CD4-positive, alpha-beta T cell treated with Interleukin-15 for 1 hour (primary cell): ENCODE data around the gene OPN5.

Source experiments
- DNase-seq: peaks from one replicate; pipeline ENCODE4 v3.0.0-alpha.2; 2020

Gene OPN5

DNA sequence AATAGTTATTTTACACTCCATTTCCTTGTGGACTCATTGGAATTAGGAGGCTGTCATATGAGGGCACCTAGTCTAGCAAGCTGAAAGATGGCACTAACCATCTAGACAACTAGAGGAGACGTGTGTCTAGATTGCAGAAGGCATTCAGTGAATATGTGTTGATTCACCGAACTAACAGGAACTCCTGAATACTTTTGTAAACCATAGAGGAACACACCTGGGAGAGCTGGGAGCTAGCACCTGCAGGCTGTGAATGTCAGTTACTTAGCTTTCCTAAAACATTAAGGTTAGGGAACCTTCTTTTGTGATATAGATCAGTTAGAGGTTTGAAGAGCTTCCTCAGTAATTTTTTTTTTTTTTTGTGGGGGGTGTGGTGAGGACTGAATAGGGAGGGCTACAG, 7.7 kb downstream of the OPN5 start:
- DNase-seq, result no peak

DNA sequence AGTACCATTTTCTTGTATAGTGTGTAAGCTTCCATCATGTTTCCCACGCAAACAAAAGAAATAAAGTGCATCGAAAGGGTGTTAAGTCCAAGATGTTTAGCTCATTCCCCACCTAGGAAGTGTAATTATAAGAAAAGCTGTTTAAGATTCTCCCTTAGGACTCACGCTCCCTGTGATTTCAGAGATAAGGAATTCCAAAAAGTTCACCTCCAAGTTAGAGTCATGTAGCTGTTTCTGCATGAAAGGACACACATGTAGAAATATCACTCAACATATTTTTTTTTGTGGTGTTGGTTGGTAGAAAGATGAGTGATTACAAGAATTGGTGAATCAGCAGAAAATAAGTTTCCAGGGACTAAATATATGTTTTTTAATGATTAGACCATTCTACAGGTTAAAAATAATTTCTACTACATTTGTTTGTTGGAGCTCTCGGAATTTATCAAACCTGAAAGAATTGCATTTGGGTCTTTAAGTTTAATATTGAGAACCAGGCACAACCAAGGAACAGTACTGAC, 10.4 kb downstream of the OPN5 start:
- no peak for DNase-seq

DNA sequence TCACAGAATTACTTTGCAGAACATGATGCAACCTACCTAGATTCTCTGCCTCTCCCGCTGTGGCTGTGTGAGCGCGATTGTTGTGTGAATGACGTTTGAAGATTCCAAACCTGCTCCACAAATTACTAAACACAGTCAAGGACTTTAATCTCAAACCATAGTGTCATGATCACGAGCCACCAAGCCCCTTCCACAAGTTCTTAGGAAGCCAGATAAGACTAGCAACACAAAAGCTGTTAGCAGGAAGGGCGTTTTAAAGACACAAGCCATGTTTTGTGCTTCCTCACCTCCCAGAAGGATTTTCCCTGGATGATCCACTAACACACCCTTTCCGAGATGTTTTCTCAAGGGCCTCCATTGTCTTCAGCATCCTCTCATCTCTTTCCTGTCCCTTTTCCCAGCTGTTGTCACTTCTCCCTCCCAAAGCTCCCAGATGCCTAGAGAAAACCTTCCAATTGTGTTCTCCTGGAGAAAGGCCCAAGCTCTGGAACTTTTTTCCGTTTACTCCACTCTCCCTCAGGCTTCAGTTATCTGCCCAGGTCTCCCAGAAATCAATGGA, 12.8 kb downstream of the OPN5 start:
- no peak for DNase-seq

DNA sequence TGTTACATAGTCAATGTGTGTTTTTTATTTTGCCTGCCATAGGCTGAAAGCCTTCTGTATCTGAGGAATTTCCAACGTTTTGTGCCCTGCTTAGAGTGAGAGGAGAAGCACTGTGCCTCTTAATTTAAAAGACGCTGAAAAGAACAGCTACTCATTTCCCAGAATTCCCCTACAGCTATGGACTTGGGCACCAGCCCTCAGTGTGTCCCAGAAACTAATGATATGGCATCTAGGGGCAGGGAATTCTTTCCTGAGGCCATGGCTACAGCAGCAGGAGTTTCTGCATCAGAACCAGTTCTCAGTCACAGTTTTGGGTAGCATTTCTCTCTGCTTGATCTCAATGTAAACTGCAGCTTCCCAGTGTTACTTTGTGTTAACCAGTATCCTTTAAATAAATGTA, 20.2 kb downstream of the OPN5 start:
- DNase-seq, result no peak

DNA sequence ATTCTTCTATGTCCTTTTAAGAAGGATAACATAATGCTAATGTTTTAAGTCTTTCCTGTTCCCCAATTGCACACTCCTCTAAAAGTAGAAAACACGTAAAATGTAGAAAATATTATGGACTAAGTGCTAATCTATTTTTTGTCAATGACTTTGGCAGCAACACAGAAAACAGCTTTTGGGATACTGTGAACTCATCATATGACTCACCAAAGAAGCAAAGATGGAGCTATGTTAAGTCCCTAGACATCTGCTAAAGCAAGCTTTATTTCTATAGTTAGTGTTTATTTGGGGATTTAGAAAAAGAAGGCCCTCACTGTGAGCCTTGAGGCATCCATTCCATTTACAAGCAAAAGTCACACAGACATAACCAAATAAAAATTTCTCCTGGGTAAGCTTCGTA, 23.0 kb downstream of the OPN5 start:
- no peak for DNase-seq

DNA sequence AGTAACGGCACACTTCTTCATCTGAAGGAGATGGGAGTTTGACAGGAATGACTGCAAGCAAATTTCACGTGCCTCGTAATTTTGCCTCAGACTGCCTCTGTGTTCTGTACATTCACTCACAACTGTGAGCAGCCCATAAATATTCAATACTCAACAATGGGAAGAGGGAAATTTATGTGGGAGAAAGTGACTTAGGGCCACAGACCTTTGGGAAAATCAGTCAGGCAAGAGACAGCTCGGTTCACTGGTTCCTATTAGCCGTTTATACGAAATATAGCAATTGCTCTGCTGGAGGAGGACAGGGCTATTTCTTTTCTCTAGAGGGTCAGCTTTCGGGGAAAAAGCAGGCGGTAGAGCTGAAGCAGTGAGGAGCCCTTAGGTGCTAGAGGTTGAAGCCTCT, 28.0 kb downstream of the OPN5 start:
- DNase-seq, result no peak

DNA sequence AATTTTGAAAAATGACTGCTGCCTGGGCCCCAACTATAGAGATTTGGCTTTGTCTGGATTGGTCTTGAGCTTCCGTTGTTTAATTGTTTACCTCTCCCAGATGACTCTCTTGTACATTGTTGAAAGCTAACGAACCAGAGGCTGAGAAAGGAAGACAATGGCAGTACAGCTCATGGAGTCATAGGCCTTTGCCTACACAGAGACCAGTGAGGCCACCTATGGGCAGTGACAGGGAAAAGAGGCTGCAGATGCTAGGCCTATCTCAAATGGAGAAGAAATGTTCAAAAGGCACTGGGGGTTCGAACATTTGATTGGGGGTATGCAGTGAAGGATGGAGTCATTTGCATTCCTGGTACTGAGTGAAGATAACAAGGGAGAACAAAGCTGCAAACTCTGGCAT, 29.1 kb downstream of the OPN5 start:
- no peak for DNase-seq

DNA sequence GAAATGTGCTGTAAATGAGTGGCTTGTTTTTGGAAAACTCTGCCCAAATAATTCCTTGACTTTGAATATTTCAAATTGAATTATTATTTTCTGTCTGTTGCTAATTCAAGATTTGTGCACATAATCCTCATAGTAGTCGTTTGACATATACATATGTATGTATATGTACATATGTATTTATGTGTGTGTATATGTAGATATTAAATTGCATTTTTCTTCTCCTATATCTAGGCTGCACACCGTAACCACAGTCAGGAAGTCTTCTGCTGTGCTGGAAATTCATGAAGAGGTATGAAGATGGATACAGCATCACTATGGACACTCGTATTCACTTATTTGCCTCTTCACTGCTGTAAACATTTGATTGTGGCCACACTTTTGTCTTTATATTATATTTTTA, 29.6 kb downstream of the OPN5 start:
- DNase-seq, result no peak

DNA sequence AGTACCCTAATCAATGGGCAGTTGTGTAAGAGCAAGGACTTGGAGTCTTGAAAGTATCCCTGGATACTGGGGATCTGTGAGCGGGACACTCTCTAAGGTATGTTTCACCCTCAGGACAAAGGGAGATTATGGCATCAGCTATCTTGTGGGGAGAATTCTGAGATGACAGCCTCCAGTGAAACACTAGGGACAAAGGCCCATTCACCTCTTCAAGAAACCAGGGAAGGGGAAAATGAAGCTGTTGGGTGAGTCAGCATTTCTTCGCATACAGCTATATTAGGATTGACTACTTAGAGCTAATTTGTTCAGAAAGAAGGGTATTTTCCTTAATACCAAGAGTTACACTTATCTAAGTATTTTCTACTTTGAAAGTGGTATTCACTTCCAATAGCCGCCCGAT, 35.9 kb downstream of the OPN5 start:
- DNase-seq, result no peak

DNA sequence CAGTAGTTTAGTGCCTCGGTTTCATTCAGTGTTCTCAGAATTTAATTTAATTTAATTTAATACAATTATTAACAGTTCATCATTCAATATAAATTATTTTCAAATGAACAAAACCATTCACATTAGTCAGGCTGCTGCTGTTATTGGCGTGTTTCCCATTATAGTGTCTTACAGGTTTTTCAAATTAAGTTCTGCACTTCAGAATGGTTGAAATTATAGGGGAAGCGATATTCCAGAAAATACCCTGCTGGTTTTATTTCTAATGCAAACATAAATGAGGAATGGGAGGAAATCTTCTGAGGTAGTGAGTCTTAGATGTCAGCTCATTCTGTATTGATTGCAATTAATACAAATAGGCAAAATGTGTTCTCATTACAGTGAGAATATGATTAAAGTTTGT, 37.6 kb downstream of the OPN5 start:
- no peak for DNase-seq

DNA sequence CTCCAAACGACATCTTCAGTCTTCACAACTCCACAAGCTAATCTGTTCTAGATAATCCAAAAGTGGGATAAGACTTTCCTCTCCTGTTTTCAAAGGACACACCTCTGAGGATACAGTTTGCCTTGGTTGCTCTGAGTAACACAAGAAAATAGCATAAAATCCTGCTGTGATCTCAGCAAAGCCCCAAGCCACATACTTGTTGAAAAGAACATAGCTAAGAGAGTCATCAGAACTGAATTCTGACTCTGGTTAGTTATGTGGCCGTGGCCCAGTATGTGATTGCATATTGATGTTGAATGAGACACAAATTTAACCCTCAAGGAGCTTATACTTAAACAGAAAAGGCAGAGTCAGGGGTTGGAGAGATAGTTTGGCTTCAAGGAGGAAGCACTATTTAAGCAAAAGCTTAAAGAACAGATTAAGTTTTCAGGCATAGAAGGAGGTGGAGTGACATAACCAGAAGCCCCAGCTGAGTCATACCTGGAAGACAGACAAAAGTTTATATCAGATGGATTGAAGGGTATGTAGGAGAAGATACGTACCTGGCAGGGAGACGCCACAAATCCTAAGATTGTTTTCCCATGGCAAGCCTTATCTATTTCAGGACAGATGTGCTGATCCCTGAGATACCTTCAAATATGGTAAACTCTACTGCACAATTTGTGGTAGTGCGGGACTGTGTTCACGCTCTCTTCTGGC, 41.2 kb downstream of the OPN5 start:
- DNase-seq, result no peak

DNA sequence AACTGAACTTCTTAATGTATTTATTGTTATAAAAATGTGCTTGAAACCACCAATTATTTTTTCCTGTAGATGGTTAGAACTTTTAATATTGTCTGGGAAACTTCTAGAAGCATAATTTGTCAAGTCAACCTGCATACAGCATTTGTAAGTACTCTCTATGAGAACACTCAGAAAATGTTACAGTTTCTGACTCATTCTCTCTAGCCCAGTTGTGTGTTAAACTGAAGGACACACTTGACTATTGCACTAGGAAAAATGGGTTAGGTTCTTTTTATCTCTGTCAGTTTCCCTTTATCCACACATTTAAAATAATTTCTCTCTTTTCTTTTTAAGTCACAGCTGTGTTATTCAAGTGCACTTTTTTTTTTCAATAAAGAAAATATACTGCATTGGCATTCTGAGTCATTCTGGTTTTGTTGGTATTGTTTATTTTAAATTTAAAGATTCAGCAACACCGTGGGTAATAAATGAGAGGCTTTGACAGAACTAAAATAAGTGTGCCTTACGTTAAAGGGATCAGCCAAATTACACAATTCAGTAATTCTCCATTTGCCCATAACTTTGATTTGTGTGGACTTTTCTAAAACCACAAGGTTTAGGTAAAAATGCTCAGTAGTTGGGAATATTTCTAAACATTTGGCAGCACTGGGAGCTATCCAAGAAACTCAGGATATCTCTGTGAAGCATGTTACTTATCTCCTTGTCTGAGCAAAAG, 50.7 kb downstream of the OPN5 start:
- no peak for DNase-seq

DNA sequence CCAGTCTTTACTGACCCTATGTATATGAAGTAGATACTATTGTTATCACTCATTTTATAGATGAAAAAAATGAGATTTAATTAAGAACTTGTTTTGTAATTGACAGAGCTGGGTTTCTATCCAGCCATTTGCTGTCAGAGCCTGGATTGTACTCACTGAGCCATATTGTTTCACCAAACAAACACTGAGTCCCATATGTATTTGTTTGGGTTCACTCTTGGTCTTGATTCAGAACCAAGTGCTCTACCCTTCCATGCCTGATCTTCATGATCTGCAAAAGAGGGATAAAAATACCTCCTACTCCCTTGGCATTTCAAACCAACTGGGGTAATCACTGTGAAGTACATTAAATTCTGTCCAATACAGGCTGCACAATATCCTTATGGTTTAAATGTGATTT, 52.4 kb downstream of the OPN5 start:
- no peak for DNase-seq

DNA sequence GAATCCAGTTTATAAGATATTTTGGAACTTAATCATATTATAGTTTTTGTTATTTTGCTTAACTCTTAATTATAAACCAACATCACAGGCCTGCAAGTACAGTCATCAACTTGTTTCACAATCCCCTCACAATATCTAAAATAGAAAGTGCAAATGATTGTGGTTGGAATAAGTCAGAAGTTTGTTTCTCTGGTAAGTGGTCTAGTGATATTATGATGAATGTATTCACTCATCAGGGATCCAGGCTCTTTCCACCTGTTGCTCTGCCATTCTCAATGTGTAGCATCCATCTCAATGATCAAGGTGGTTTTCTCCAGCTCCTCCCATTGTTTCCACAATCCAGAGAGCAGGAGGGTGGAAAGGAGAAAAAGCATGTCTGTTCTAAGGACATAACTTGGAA, 54.2 kb downstream of the OPN5 start:
- no peak for DNase-seq

DNA sequence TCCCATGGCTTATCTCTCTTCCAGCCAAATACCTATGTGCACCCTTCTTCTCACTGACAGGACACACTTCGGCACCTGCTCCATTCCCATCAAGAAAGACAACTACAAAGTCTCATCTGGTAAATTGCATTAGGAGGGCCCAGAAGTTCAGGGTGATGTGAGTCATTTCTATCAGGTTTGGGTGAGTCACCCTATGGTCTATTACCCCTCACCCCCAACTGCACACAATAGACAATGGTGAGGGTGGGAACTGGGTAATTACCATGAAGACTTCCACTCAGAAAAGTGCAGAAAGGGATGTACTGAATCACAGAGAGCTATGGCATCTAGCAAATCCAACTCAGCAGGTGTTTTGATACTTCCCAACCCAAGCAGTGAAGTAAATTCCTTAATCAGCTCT, 54.8 kb downstream of the OPN5 start:
- DNase-seq, result no peak

DNA sequence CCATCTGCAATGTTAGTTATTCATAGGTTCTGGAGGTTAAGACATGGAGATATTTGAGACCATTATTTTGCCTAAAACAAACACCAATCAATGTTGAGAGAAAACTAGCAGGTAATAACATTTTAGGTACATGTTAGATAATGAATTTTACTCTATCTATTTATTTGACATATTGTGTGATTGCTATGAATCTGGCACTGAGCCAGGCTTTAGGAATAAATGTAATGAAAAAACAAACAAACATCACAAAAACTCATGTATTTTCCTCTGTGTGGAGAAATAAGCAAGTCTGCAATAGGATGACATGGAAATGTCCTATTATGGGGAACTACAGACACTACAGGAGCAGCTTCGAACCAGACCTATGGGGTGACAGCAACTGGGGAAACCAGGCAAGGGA, 57.8 kb downstream of the OPN5 start:
- no peak for DNase-seq

DNA sequence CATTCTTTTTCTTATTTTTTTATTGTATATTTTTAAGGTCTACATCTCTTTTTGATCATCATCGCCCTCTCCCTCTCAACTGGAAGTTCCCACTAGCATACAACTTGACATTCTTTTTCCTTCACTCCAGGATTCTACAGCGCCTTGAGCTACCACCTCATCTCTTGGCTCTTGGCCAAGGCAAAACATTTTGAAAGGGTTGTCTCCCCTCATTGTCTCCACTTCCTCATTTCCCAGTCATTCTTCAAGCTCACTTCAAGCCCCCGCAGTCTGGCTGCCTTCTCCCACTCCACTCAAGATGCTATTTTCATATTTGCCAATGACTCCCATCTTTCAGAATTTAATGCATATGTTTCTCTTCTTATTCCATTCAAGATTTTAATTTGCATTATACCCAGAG, 63.0 kb downstream of the OPN5 start:
- DNase-seq, result no peak

DNA sequence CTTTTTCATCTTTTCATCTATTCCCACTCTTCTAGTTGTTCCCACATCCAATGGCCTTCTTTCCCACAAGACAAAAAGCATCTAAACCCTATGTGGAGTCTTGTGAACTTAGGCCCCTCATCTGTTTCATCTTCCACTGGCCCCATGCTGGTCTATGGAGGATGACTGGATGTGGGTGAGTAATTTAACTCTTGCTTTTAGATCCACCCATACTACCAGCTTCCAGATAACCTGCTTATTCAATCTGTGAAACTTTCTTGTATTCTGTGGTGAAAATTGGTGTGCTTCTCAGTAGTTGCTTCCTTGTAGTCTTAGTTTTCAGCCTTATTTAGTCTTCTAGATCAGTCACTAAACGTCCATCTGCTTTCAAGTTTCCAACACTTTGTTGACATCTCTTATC, 64.9 kb downstream of the OPN5 start:
- no peak for DNase-seq

DNA sequence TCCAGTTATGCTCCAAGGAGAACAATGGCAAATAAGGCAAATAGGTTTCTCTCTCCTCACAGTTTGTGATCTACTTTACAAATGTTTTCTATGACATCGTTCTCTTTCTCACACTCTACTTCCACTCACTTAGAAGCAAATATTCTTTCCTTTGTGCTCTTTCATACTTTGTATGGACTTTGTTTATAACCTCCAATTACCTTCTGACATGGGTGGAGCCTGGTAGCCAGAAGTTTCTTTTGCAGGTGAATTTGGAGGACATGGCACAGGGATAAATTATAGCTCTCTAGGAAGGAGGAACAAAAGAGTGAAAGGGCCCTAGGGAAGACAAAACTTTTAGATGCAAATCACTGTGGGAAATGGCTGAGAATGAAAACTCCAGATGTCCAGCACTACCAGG, 69.3 kb downstream of the OPN5 start:
- no peak for DNase-seq

DNA sequence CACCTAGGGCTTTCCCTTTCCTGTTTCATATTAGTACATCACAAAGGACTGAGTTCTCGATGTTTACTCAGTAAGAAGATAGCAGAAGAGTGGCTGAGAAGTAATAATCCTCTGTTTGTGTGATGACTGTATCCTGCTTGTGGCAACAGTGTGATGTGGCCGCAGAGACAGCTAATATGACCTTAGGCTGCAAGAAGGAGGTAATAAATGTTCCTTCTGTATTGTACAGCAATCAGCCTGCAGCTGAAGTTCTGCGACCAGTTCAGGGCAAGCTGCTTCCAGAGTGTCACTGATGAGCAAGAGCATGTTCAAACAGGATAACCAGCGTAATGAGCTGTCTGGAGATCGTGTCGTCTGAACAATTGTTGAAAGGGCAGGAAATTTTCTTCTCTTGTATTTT, 70.9 kb downstream of the OPN5 start:
- DNase-seq, result no peak

DNA sequence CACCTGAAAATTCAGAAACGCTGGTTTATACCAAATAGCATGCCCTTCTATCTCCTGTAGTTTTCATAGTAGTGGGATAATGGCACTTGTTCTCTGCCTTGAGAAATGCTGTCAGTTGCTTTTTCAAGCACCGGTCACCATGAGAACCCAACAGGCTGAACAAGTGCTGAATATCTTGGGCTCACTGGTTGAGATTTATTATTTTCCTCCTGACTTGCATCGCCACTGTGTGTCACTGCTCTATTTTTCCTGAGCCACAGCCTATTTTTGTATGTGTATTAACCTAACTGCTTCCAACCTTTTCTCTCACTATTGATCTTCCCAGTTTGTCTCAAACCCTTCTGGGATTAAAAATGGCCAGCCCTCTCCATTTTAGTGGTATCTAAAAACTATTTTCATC, 71.9 kb downstream of the OPN5 start:
- no peak for DNase-seq

DNA sequence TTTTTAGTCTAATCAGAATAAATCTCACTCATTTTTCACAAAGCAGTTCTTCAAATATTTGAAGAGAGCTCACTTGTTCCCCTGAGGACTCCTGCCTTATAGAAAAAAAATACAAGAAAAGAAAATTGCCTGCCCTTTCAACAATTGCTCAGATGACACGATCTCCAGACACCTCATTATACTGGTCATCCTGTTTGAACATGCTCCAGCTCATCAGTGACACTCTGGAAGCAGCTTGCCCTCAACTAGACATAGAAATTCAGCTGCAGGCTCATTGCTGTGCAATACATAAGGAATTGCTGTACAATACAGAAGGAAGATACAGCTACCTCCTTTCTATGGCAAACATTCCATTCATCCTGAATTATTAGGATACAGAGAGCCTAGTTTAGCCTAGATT, 73.1 kb downstream of the OPN5 start:
- no peak for DNase-seq

DNA sequence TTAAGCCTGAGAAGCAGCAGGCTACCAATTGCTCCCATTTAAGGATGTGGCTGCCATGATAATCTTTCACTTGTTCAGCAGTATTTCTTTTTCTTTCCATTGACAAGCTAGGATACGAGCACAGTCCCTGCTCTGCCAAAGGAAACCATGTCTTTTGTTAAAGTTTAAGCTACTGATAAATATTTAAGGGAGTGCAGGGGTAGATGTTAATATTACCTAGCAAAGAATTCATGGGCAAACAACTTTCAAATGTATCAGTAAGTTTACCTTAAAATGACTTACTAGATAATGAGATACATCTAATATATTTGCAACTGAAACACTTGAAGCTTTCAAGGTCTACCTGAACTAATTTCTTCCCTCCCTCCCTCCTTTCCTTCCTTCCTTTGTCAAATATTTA, 77.3 kb downstream of the OPN5 start:
- DNase-seq, result no peak

DNA sequence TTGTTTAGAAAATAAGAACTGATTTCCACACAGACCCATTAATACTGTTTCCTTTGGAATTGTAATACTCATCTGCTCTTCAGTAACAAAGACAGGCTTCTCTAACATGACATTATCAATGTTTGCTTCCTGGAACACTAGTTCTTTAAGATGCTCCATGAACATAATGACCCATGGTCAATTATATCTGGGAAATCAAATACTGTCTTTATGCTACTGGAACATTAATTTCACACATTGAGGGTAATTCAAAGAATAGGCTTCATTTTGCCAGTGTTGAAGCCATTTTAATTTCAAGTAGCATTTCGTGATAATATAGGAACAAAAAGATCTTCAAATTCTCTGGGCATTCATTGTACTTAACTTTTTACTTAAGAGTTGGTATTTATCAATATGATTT, 80.9 kb downstream of the OPN5 start:
- DNase-seq, result no peak

DNA sequence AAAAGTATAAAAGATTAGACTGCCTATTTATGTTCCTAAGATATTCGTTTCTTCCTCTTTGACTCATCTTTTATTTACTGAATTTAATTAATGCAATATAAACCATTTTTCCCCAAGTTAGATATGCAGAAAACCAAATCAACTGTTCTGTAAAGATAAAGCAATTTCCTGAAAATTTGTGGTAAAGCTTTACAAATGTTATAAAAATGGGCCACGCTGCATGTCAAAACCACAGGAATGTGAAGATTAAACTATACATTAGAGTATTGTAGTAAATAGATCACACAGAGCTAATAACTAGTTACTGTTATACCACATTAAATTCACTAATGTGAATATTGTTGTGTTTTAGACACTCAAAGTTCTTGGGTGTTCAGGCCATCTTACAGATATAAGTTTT, 83.4 kb downstream of the OPN5 start:
- no peak for DNase-seq
